ENCODE results near the gene FOXL2. TPM values are rescaled to one million over a fixed set of nuclear protein-coding genes. Genes with fewer than 3 reads are reported as not detected.

Gene FOXL2
- polyA plus RNA-seq, 1 donor from 2014 or later: not detected

- H3K4me1 Mint-ChIP-seq: peaks cover 14 to 28% (median 21%) of the 10 kb centered on the region in 3 donors
Measured at GRCh38 chr3:138941259-138941885, 5.6 kb downstream of the FOXL2 start.

DNA sequence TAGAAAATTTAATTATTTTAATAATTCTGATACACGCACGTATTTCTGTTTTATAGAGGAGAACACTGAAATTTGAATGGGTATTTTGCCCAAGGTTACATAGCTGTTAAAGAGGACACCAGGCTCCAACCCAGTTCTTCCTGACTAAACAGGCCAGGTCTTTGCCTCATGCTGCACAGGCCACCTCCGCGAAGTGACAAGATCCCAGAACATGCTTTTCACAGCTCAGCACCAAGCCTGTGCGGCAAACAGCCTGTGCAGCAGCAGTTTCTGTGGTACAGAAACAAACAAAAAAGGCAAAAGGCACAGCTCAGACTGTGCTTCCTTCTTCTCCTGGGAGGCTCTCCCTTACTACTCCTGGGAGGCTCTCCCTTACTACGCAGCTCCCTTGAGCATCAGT, 6.5 kb downstream of the FOXL2 start:
- peak overlapping the region in 1 of 3 donors; percentile 41 for H3K27ac Mint-ChIP-seq
- peaks cover 85% of the 10 kb centered on the region for H3K27me3 Mint-ChIP-seq
- H3K4me3 Mint-ChIP-seq: peak overlapping the region in 1 of 4 donors; percentile 12

More at GRCh38 chr3:138941259-138941885, 5.6 kb downstream of the FOXL2 start:
- H3K27me3 Mint-ChIP-seq: peaks cover 84% of the 10 kb centered on the region
- peaks cover 0 to 5% (median 1%) of the 10 kb centered on the region in 3 donors for H3K9me3 Mint-ChIP-seq
- no peaks in the 10 kb centered on the region for H3K36me3 Mint-ChIP-seq
- H3K4me3 Mint-ChIP-seq: no peak overlapping the region
- no peak overlapping the region for H3K27ac Mint-ChIP-seq

GRCh38 chr3:138939561-138940241, 7.2 kb downstream of the FOXL2 start:
- Mint-ChIP-seq H3K4me1 (peaks cover 10 to 28% (median 19%) of the 10 kb centered on the region in 3 donors), H3K4me3 (no peak overlapping the region)

More for the DNA sequence above, 6.5 kb downstream of the FOXL2 start:
- H3K36me3 Mint-ChIP-seq: no peaks in the 10 kb centered on the region
- H3K9me3 Mint-ChIP-seq: peaks cover 0 to 5% (median 1%) of the 10 kb centered on the region in 3 donors
- peaks cover 14 to 33% (median 23%) of the 10 kb centered on the region in 3 donors for H3K4me1 Mint-ChIP-seq

GRCh38 chr3:138938877-138939560, 7.9 kb downstream of the FOXL2 start:
- Mint-ChIP-seq H3K27ac (peak overlapping the region in 1 of 3 donors; percentile 31), H3K4me3 (no peak overlapping the region), H3K36me3 (no peaks in the 10 kb centered on the region), H3K27me3 (peaks cover 79% of the 10 kb centered on the region), H3K4me1 (peaks cover 10 to 22% (median 17%) of the 10 kb centered on the region in 3 donors), H3K9me3 (peaks cover 0 to 5% (median 1%) of the 10 kb centered on the region in 3 donors)

More at GRCh38 chr3:138939561-138940241, 7.2 kb downstream of the FOXL2 start:
- Mint-ChIP-seq H3K36me3 (no peaks in the 10 kb centered on the region), H3K27ac (no peak overlapping the region), H3K9me3 (peaks cover 0 to 5% (median 1%) of the 10 kb centered on the region in 3 donors), H3K27me3 (peaks cover 81% of the 10 kb centered on the region)

- H3K9me3 Mint-ChIP-seq: peaks cover 0 to 3% (median 0%) of the 10 kb centered on the region in 3 donors
- H3K27me3 Mint-ChIP-seq: peaks cover 77% of the 10 kb centered on the region
- H3K27ac Mint-ChIP-seq: no peak overlapping the region
- H3K4me1 Mint-ChIP-seq: peaks cover 5 to 15% (median 14%) of the 10 kb centered on the region in 3 donors
- H3K4me3 Mint-ChIP-seq: peak overlapping the region in 2 of 4 donors; percentile 74 to 77
- peaks cover 2% of the 10 kb centered on the region for H3K36me3 Mint-ChIP-seq
Measured at GRCh38 chr3:138938056-138938876, 8.7 kb downstream of the FOXL2 start.

GRCh38 chr3:138937690-138938055, 9.3 kb downstream of the FOXL2 start:
- Mint-ChIP-seq H3K36me3 (peaks cover 2% of the 10 kb centered on the region), H3K27ac (peak overlapping the region in 1 of 3 donors; percentile 1), H3K27me3 (peaks cover 71% of the 10 kb centered on the region)

GRCh38 chr3:138936741-138937689, 9.9 kb downstream of the FOXL2 start:
- H3K4me3 Mint-ChIP-seq: peak overlapping the region; percentile 30 to 95 (median 64)
- H3K9me3 Mint-ChIP-seq: peaks cover 0 to 2% (median 0%) of the 10 kb centered on the region in 3 donors
- H3K27me3 Mint-ChIP-seq: peaks cover 64% of the 10 kb centered on the region
- H3K4me1 Mint-ChIP-seq: peaks cover 4 to 15% (median 14%) of the 10 kb centered on the region in 3 donors
- peak overlapping the region in 1 of 3 donors; percentile 1 for H3K27ac Mint-ChIP-seq
- peaks cover 2% of the 10 kb centered on the region for H3K36me3 Mint-ChIP-seq

More at GRCh38 chr3:138937690-138938055, 9.3 kb downstream of the FOXL2 start:
- H3K4me3 Mint-ChIP-seq: peak overlapping the region in 2 of 4 donors; percentile 27 to 74
- H3K4me1 Mint-ChIP-seq: peaks cover 5 to 15% (median 14%) of the 10 kb centered on the region in 3 donors
- H3K9me3 Mint-ChIP-seq: peaks cover 0 to 3% (median 0%) of the 10 kb centered on the region in 3 donors

DNA sequence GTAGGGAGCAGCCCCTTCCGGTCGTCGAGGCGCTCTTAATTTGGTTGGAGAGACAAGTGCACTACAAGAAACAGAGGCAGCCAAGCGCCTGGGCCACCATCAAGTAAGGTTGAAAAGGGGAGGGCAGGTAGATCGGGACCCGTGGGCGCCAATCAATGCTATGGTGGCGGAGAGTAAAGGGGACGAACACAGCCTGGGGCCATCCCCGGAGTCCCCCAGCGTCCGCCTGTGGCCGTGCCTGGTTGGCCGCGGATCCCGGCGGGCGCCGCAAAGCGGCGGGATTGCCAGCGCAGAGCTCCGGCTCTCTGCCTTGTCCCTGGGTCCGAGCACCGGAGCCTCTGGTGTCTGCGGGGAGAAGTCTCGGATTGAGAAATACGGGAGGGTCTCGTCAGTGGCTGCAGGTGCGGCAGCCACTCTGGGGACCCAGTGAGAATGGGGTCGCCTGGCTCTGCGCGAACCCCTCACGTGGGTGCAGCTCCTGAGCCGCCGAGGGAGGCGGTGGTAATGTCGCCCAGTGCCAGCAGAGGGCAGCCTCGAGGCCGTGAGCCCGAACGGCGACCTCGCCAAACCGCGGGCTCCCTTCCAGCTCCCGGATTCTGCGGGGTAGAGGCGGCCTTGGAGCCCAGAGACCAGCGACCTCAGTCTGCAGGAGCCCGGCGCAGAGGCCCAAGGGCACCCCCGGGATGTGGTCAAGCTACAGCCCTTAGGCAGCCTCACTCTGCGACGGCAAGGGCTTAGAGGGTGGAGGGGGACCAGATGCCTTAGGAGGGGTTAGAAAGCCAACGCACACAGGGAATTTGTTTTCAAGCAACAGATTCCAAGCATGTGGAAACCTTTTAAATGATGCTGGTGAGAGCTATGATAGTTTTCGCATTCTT, 10.8 kb downstream of the FOXL2 start:
- Mint-ChIP-seq H3K27me3 (peaks cover 55% of the 10 kb centered on the region), H3K36me3 (peaks cover 2% of the 10 kb centered on the region), H3K4me1 (peaks cover 4 to 15% (median 14%) of the 10 kb centered on the region in 3 donors), H3K9me3 (peaks cover 0 to 2% (median 0%) of the 10 kb centered on the region in 3 donors), H3K4me3 (peak overlapping the region; percentile 62 to 95 (median 80)), H3K27ac (peak overlapping the region in 2 of 3 donors; percentile 1 to 76)

GRCh38 chr3:138935505-138935862, 11.5 kb downstream of the FOXL2 start:
- Mint-ChIP-seq H3K27me3 (peaks cover 50% of the 10 kb centered on the region), H3K36me3 (peaks cover 2% of the 10 kb centered on the region), H3K4me1 (peaks cover 4 to 15% (median 14%) of the 10 kb centered on the region in 3 donors)

DNA sequence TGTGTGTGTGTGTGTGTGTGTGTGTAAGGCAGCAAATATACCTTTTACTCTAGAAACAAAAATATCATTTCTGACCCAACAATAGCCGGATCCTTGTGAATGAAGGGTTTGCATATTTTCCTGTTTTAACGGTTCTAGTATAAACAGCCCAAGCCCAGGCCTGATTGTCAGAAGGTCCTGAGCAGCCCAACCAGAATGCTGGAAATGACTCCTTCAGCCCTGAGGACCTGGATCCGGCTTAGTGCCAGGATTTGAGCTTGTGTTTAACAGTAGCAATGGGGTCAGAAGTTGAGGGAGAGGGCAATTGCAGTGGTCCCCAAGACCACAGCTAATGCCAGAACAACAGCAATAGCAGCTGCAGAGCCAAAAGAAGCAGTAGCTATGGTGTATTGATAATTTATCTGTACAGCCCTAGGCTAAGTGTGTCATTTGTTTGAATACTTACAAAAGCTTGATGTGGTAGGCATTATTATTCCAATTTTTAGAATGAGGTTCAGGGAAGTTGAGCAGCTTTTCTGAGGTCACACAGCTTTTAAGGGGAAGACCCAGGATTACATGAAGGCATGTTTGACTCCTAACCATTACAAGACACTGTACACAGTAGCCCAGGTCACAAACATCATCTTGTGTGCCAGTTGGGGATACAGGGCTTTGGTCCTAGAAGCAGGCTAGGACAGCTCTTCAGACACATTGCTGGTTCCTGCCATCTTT, 12.8 kb downstream of the FOXL2 start:
- H3K27me3 Mint-ChIP-seq: peaks cover 41% of the 10 kb centered on the region
- no peak overlapping the region for H3K4me3 Mint-ChIP-seq
- peaks cover 2% of the 10 kb centered on the region for H3K36me3 Mint-ChIP-seq
- peaks cover 3 to 14% (median 13%) of the 10 kb centered on the region in 3 donors for H3K4me1 Mint-ChIP-seq
- no peak overlapping the region for H3K27ac Mint-ChIP-seq
- H3K9me3 Mint-ChIP-seq: peaks cover 0 to 2% (median 0%) of the 10 kb centered on the region in 3 donors

More at GRCh38 chr3:138935505-138935862, 11.5 kb downstream of the FOXL2 start:
- Mint-ChIP-seq H3K9me3 (peaks cover 0 to 2% (median 0%) of the 10 kb centered on the region in 3 donors), H3K4me3 (peak overlapping the region; percentile 62 to 95 (median 80)), H3K27ac (peak overlapping the region in 2 of 3 donors; percentile 1 to 76)

- Mint-ChIP-seq H3K27ac (peak overlapping the region in 1 of 3 donors; percentile 19), H3K4me3 (peak overlapping the region in 1 of 4 donors; percentile 18), H3K4me1 (peaks cover 3 to 11% (median 9%) of the 10 kb centered on the region in 3 donors), H3K9me3 (peaks cover 0 to 2% (median 0%) of the 10 kb centered on the region in 3 donors), H3K36me3 (peaks cover 2% of the 10 kb centered on the region), H3K27me3 (peaks cover 33% of the 10 kb centered on the region)
Measured at GRCh38 chr3:138933068-138933668, 13.8 kb downstream of the FOXL2 start.
